H9 (cell line): ENCODE results near the gene AFF1. TPM values are rescaled to one million over a fixed set of nuclear protein-coding genes. Genes with fewer than 3 reads are reported as not detected.

Experiments used
- DNase-seq: peaks from one replicate; pipeline ENCODE4 v3.0.0-alpha.2; 2017
- H2AFZ ChIP-seq: one replicate; pipeline ENCODE4 v1.6.1; 2013; ENCODE audit warnings: mild to moderate bottlenecking, low read length, control low read depth, moderate library complexity
- H2AK5ac ChIP-seq: 2 replicates; pipeline ENCODE4 v1.6.1; 2013; ENCODE audit warnings: low read length, control low read depth, mixed read lengths; ENCODE audit not compliant: insufficient read length
- H2BK120ac ChIP-seq: one replicate; pipeline ENCODE4 v1.6.1; 2013; ENCODE audit warnings: low read depth, mild to moderate bottlenecking, low read length, control low read depth, inconsistent platforms; ENCODE audit not compliant: poor library complexity, severe bottlenecking
- H2BK12ac ChIP-seq: 2 replicates; pipeline ENCODE4 v1.6.1; 2013; ENCODE audit warnings: low read length, control low read depth, mixed read lengths, low read depth; ENCODE audit not compliant: insufficient read length
- H2BK15ac ChIP-seq: 2 replicates; pipeline ENCODE4 v1.6.1; 2013; ENCODE audit warnings: low read depth, low read length, control low read depth
- H2BK20ac ChIP-seq: one replicate; pipeline ENCODE4 v1.6.1; 2013; ENCODE audit warnings: low read depth, mild to moderate bottlenecking, low read length, control low read depth, inconsistent platforms; ENCODE audit not compliant: poor library complexity, severe bottlenecking
- H2BK5ac ChIP-seq: 2 replicates; pipeline ENCODE4 v1.6.1; 2013; ENCODE audit warnings: low read length, control low read depth, mixed read lengths; ENCODE audit not compliant: insufficient read length
- H3K14ac ChIP-seq: 2 replicates; pipeline ENCODE4 v1.6.1; 2013; ENCODE audit warnings: low read length, control low read depth; ENCODE audit not compliant: insufficient read depth
- H3K18ac ChIP-seq: 2 replicates; pipeline ENCODE4 v1.6.1; 2013; ENCODE audit warnings: low read depth, mild to moderate bottlenecking, mixed read lengths, low read length, control low read depth; ENCODE audit not compliant: insufficient read length
- H3K23ac ChIP-seq: 2 replicates; pipeline ENCODE4 v1.6.1; 2013; ENCODE audit warnings: low read length, control low read depth, mixed read lengths, low read depth; ENCODE audit not compliant: insufficient read length
- H3K23me2 ChIP-seq: 2 replicates; pipeline ENCODE4 v1.6.1; 2013; ENCODE audit warnings: low read depth, mild to moderate bottlenecking, mixed read lengths, low read length, control low read depth; ENCODE audit not compliant: insufficient read length, poor library complexity, severe bottlenecking
- H3K27ac ChIP-seq: 2 replicates; pipeline ENCODE4 v1.5.1; 2013; ENCODE audit warnings: low read length, control low read depth, mixed read lengths, low read depth; ENCODE audit not compliant: insufficient read length
- H3K27me3 ChIP-seq: 2 replicates; pipeline ENCODE4 v1.6.1; 2013; ENCODE audit warnings: low read length, control low read depth, inconsistent platforms; ENCODE audit not compliant: insufficient read depth
- H3K4ac ChIP-seq: 2 replicates; pipeline ENCODE4 v1.6.1; 2013; ENCODE audit warnings: low read depth, mild to moderate bottlenecking, control low read depth, inconsistent platforms, low read length, moderate library complexity
- H3K4me1 ChIP-seq: 2 replicates; pipeline ENCODE4 v1.6.1; 2013; ENCODE audit warnings: low read length, control low read depth, inconsistent platforms; ENCODE audit not compliant: insufficient read depth
- H3K4me2 ChIP-seq: 2 replicates; pipeline ENCODE4 v1.6.1; 2013; ENCODE audit warnings: low read length, control low read depth, mixed read lengths; ENCODE audit not compliant: insufficient read length, insufficient read depth
- H3K56ac ChIP-seq: 2 replicates; pipeline ENCODE4 v1.6.1; 2013; ENCODE audit warnings: low read depth, mild to moderate bottlenecking, mixed read lengths, low read length, control low read depth; ENCODE audit not compliant: insufficient read length
- H3K79me1 ChIP-seq: 2 replicates; pipeline ENCODE4 v1.6.1; 2013; ENCODE audit warnings: low read depth, mild to moderate bottlenecking, moderate library complexity, low read length, control low read depth, inconsistent platforms; ENCODE audit not compliant: insufficient read depth, poor library complexity, severe bottlenecking
- H3K79me2 ChIP-seq: 2 replicates; pipeline ENCODE4 v1.6.1; 2013; ENCODE audit warnings: low read length, control low read depth, inconsistent platforms; ENCODE audit not compliant: insufficient read depth
- H3K9ac ChIP-seq: 2 replicates; pipeline ENCODE4 v1.6.1; 2013; ENCODE audit warnings: low read length, control low read depth, mixed read lengths; ENCODE audit not compliant: insufficient read length; ENCODE audit errors: extremely low read depth
- H3K9me3 ChIP-seq: one replicate; pipeline ENCODE4 v1.6.1; 2013; ENCODE audit warnings: low read depth, low read length, inconsistent platforms; ENCODE audit not compliant: control insufficient read depth
- H3T11ph ChIP-seq: one replicate; pipeline ENCODE4 v1.6.1; 2013; ENCODE audit warnings: mild to moderate bottlenecking, low read length, control low read depth, inconsistent platforms
- H4K20me1 ChIP-seq: one replicate; pipeline ENCODE4 v1.6.1; 2013; ENCODE audit not compliant: control insufficient read depth, insufficient read length, insufficient read depth
- H4K5ac ChIP-seq: 2 replicates; pipeline ENCODE4 v1.6.1; 2013; ENCODE audit warnings: low read depth, mild to moderate bottlenecking, mixed read lengths, low read length, control low read depth; ENCODE audit not compliant: insufficient read length
- H4K8ac ChIP-seq: replicated peaks from 2 replicates; pipeline ENCODE4 v1.6.1; 2013; ENCODE audit warnings: low read length, control low read depth, mixed read lengths, low read depth; ENCODE audit not compliant: insufficient read length
- H4K91ac ChIP-seq: 2 replicates; pipeline ENCODE4 v1.6.1; 2013; ENCODE audit warnings: low read depth, mild to moderate bottlenecking, moderate library complexity, mixed read lengths, low read length, control low read depth; ENCODE audit not compliant: insufficient read length
- H3K27ac Mint-ChIP-seq, 3 experiments: 2 replicates in 2 of 3; 3 replicates in 1 of 3; pipeline ENCODE4 v1.8.0; 2020 to 2021; ENCODE audit warnings: mixed read lengths in 3 of 3, mild to moderate bottlenecking in 1 of 3, moderate library complexity in 1 of 3
- H3K27me3 Mint-ChIP-seq: 2 replicates; pipeline ENCODE4 v1.8.0; 2021; ENCODE audit warnings: low read depth, mild to moderate bottlenecking, moderate library complexity, mixed read lengths
- H3K36me3 Mint-ChIP-seq, 3 experiments: 2 replicates in 2 of 3; 3 replicates in 1 of 3; pipeline ENCODE4 v1.8.0; 2020 to 2021; ENCODE audit warnings: low read depth in 3 of 3, mixed read lengths in 3 of 3; ENCODE audit not compliant: insufficient read depth in 1 of 3
- H3K4me1 Mint-ChIP-seq, 2 experiments: 2 replicates each; pipeline ENCODE4 v1.8.0; 2020; ENCODE audit warnings: mixed read lengths in 2 of 2
- H3K4me3 Mint-ChIP-seq, 2 experiments: 2 replicates in 1 of 2; 3 replicates in 1 of 2; pipeline ENCODE4 v1.8.0; 2020 to 2021; ENCODE audit warnings: mild to moderate bottlenecking in 2 of 2, mixed read lengths in 2 of 2, moderate library complexity in 1 of 2
- H3K9me3 Mint-ChIP-seq, 2 experiments: 2 replicates in 1 of 2; 3 replicates in 1 of 2; pipeline ENCODE4 v1.8.0; 2020; ENCODE audit warnings: mild to moderate bottlenecking in 2 of 2, mixed read lengths in 2 of 2, moderate library complexity in 1 of 2
- CTCF ChIP-seq: fragments of 200-600 bp; sonication (generic); conservative IDR thresholded peaks from 3 replicates; pipeline ENCODE4 v1.8.0; 2021; ENCODE audit warnings: antibody characterized with exemption, mild to moderate bottlenecking
- WGBS: extraction: QIAGEN DNeasy Blood & Tissue Kit; methylation state at CpG from one replicate; pipeline ENCODE4 v1.1.7; 2013; ENCODE audit warnings: missing lambda C conversion rate, low lambda C conversion rate, mixed read lengths; ENCODE audit not compliant: insufficient read length; ENCODE audit errors: extremely low coverage; 5-methylcytosine and 5-hydroxymethylcytosine counted together
- total RNA-seq: library from RNA; stranded (reverse); gene quantifications from 2 replicates; pipeline ENCODE4 v1.2.1, GENCODE V29; 2021

Gene AFF1
- total RNA-seq, 1 experiment from 2014 or later = 74.5 TPM

- Histone ChIP-seq H2AFZ (no peak overlapping the region), H3K4me2 (peak overlapping the region; percentile 22), H3K56ac (no peak overlapping the region), H4K91ac (no peak overlapping the region), H4K20me1 (peaks cover 4% of the 10 kb centered on the region), H3K4me1 (peaks cover 8% of the 10 kb centered on the region; the same call in 1 of the 2 replicates), H2BK20ac (no peak overlapping the region), H2BK120ac (no peak overlapping the region), H2BK5ac (no peak overlapping the region), H2AK5ac (no peak overlapping the region), H3T11ph (no peak overlapping the region), H3K9me3 (no peaks in the 10 kb centered on the region), H4K5ac (no peak overlapping the region), H3K23me2 (no peaks in the 10 kb centered on the region), H3K79me1 (peaks cover 3% of the 10 kb centered on the region), H2BK12ac (no peak overlapping the region), H2BK15ac (no peak overlapping the region), H3K23ac (no peak overlapping the region), H3K4ac (no peak overlapping the region), H3K14ac (no peak overlapping the region), H4K8ac (no peak overlapping the region), H3K27me3 (no peaks in the 10 kb centered on the region), H3K9ac (no peak overlapping the region), H3K79me2 (peaks cover 13% of the 10 kb centered on the region; the same call in 1 of the 2 replicates), H3K27ac (no peak overlapping the region), H3K18ac (no peak overlapping the region)
- no peak overlapping the region for H3K4me3 Mint-ChIP-seq
- no peak for DNase-seq
- no peak for TF ChIP-seq CTCF
- no peaks in the 10 kb centered on the region for H3K36me3 Mint-ChIP-seq
- no CpG with 5 or more reads among the region's 13 CpGs for WGBS
- H3K27me3 Mint-ChIP-seq = no peaks in the 10 kb centered on the region
- peaks cover 33 to 37% of the 10 kb centered on the region in 2 experiments for H3K4me1 Mint-ChIP-seq
- H3K9me3 Mint-ChIP-seq = no peaks in the 10 kb centered on the region
- no peak overlapping the region for H3K27ac Mint-ChIP-seq
Measured at GRCh38 chr4:87030755-87031441, 96.1 kb downstream of the AFF1 start.
